Measurements from ENCODE around the gene ADAM23. TPM values are rescaled to one million over a fixed set of nuclear protein-coding genes. Genes with fewer than 3 reads are reported as not detected.
A peak's percentile ranks its signal among the peaks of the same experiment; 100 is the strongest.

ADAM23 gene
- polyA plus RNA-seq, 1 donor (not counting 4 experiments of a cell fraction or from before 2014, with no cell fraction given), result 1.3 TPM

GRCh38 chr2:206597717-206598218 lies 154.4 kb downstream of the ADAM23 start:
- no peak overlapping the region for H3K9ac ChIP-seq (ENCODE audit: control insufficient read depth, extremely low read depth, insufficient read depth, low read length)
- FAIRE-seq (no peak), DNase-seq (ENCODE audit: low read depth, low spot score) (no peak)
- no peak overlapping the region for H3K4me2 ChIP-seq (ENCODE audit: control insufficient read depth, extremely low read depth, insufficient read depth, low read depth, low read length)
- H3K79me2 ChIP-seq (ENCODE audit: control insufficient read depth, insufficient read depth, low read length), result no peaks in the 10 kb centered on the region
- H3K36me3 ChIP-seq (ENCODE audit: control insufficient read depth in 2 of 2, extremely low read depth in 1 of 2, insufficient read depth in 2 of 2, low read length in 2 of 2), result no peaks in the 10 kb centered on the region
- no peaks in the 10 kb centered on the region for H4K20me1 ChIP-seq (ENCODE audit: control insufficient read depth, extremely low read depth, insufficient read depth, low read length)
- no peaks in the 10 kb centered on the region for H3K27me3 ChIP-seq (ENCODE audit: control insufficient read depth, extremely low read depth, insufficient read depth, low read length)
- no peak for TF ChIP-seq EZH2 (IDR thresholded peaks at IDR 0.05; ENCODE audit: low read length)
- no peaks in the 10 kb centered on the region for H3K9me3 ChIP-seq (ENCODE audit: control insufficient read depth, low read depth, low read length)
- dilution Hi-C loops (cut with MboI; ENCODE audit: extremely low pct_ligation_motif_present, low sequenced_read_pairs), result no loop called here
- H3K4me1 ChIP-seq (ENCODE audit: control insufficient read depth, extremely low read depth, insufficient read depth, low read length), result no peaks in the 10 kb centered on the region
- no peak overlapping the region for H3K4me3 ChIP-seq (ENCODE audit: control insufficient read depth in 2 of 3, extremely low read depth in 1 of 3, insufficient read depth in 2 of 3, low read depth in 1 of 3, low read length in 3 of 3)
- H3K9me1 ChIP-seq (ENCODE audit: control insufficient read depth, extremely low read depth, insufficient read depth, low read length), result no peaks in the 10 kb centered on the region
- no peak overlapping the region for H2AFZ ChIP-seq (ENCODE audit: control insufficient read depth, low read length)
- no peak overlapping the region for H3K27ac ChIP-seq (ENCODE audit: control insufficient read depth, insufficient read depth, low read length)

GRCh38 chr2:206603243-206603642 lies 159.9 kb downstream of the ADAM23 start:
- H3K9me1 ChIP-seq (ENCODE audit: control insufficient read depth, extremely low read depth, insufficient read depth, low read length), result no peaks in the 10 kb centered on the region
- dilution Hi-C loops (cut with MboI; ENCODE audit: extremely low pct_ligation_motif_present, low sequenced_read_pairs), result no loop called here
- FAIRE-seq (no peak), DNase-seq (ENCODE audit: low read depth, low spot score) (no peak)
- no peak overlapping the region for H3K9ac ChIP-seq (ENCODE audit: control insufficient read depth, extremely low read depth, insufficient read depth, low read length)
- no peak overlapping the region for H3K4me2 ChIP-seq (ENCODE audit: control insufficient read depth, extremely low read depth, insufficient read depth, low read depth, low read length)
- peak overlapping the region; percentile 61 for H2AFZ ChIP-seq (ENCODE audit: control insufficient read depth, low read length)
- H3K9me3 ChIP-seq (ENCODE audit: control insufficient read depth, low read depth, low read length), result no peaks in the 10 kb centered on the region
- H3K4me1 ChIP-seq (ENCODE audit: control insufficient read depth, extremely low read depth, insufficient read depth, low read length), result no peaks in the 10 kb centered on the region
- no peak for TF ChIP-seq CTCF (optimal IDR thresholded peaks at IDR 0.05 in 1 of 3, IDR thresholded peaks at IDR 0.05 in 1 of 3, conservative IDR thresholded peaks at IDR 0.05 in 1 of 3; ENCODE audit: extremely low read depth in 1 of 3, insufficient read depth in 2 of 3, low read length in 3 of 3)
- TF ChIP-seq EZH2 (IDR thresholded peaks at IDR 0.05; ENCODE audit: low read length), result no peak
- no peak overlapping the region for H3K27ac ChIP-seq (ENCODE audit: control insufficient read depth, insufficient read depth, low read length)
- no peaks in the 10 kb centered on the region for H3K27me3 ChIP-seq (ENCODE audit: control insufficient read depth, extremely low read depth, insufficient read depth, low read length)
- no peaks in the 10 kb centered on the region for H4K20me1 ChIP-seq (ENCODE audit: control insufficient read depth, extremely low read depth, insufficient read depth, low read length)
- no peak overlapping the region for H3K4me3 ChIP-seq (ENCODE audit: control insufficient read depth in 2 of 3, extremely low read depth in 1 of 3, insufficient read depth in 2 of 3, low read depth in 1 of 3, low read length in 3 of 3)
- H3K36me3 ChIP-seq (ENCODE audit: control insufficient read depth in 2 of 2, extremely low read depth in 1 of 2, insufficient read depth in 2 of 2, low read length in 2 of 2), result no peaks in the 10 kb centered on the region
- no peaks in the 10 kb centered on the region for H3K79me2 ChIP-seq (ENCODE audit: control insufficient read depth, insufficient read depth, low read length)

GRCh38 chr2:206610451-206610850 lies 167.1 kb downstream of the ADAM23 start:
- no peak overlapping the region for H3K4me3 ChIP-seq (ENCODE audit: control insufficient read depth in 2 of 3, extremely low read depth in 1 of 3, insufficient read depth in 2 of 3, low read depth in 1 of 3, low read length in 3 of 3)
- no peak for FAIRE-seq
- peak overlapping the region; percentile 84 for H3K27ac ChIP-seq (ENCODE audit: control insufficient read depth, insufficient read depth, low read length)
- dilution Hi-C loops (cut with MboI; ENCODE audit: extremely low pct_ligation_motif_present, low sequenced_read_pairs), result no loop called here
- no peak overlapping the region for H3K9ac ChIP-seq (ENCODE audit: control insufficient read depth, extremely low read depth, insufficient read depth, low read length)
- H3K9me3 ChIP-seq (ENCODE audit: control insufficient read depth, low read depth, low read length), result no peaks in the 10 kb centered on the region
- no peaks in the 10 kb centered on the region for H3K36me3 ChIP-seq (ENCODE audit: control insufficient read depth in 2 of 2, extremely low read depth in 1 of 2, insufficient read depth in 2 of 2, low read length in 2 of 2)
- H3K9me1 ChIP-seq (ENCODE audit: control insufficient read depth, extremely low read depth, insufficient read depth, low read length), result no peaks in the 10 kb centered on the region
- H3K4me1 ChIP-seq (ENCODE audit: control insufficient read depth, extremely low read depth, insufficient read depth, low read length), result peaks cover 20% of the 10 kb centered on the region
- no peaks in the 10 kb centered on the region for H4K20me1 ChIP-seq (ENCODE audit: control insufficient read depth, extremely low read depth, insufficient read depth, low read length)
- no peak overlapping the region for H2AFZ ChIP-seq (ENCODE audit: control insufficient read depth, low read length)
- H3K27me3 ChIP-seq (ENCODE audit: control insufficient read depth, extremely low read depth, insufficient read depth, low read length), result no peaks in the 10 kb centered on the region
- H3K79me2 ChIP-seq (ENCODE audit: control insufficient read depth, insufficient read depth, low read length), result no peaks in the 10 kb centered on the region
- no peak for TF ChIP-seq CTCF (optimal IDR thresholded peaks at IDR 0.05 in 1 of 3, IDR thresholded peaks at IDR 0.05 in 1 of 3, conservative IDR thresholded peaks at IDR 0.05 in 1 of 3; ENCODE audit: extremely low read depth in 1 of 3, insufficient read depth in 2 of 3, low read length in 3 of 3)
- no peak for TF ChIP-seq EZH2 (IDR thresholded peaks at IDR 0.05; ENCODE audit: low read length)
- no peak for DNase-seq (ENCODE audit: low read depth, low spot score)
- no peak overlapping the region for H3K4me2 ChIP-seq (ENCODE audit: control insufficient read depth, extremely low read depth, insufficient read depth, low read depth, low read length)

Measured in keratinocyte (primary cell).